Measurements from ENCODE around the gene KCNK15. TPM values are rescaled to one million over a fixed set of nuclear protein-coding genes. Genes with fewer than 3 reads are reported as not detected.

The KCNK15 gene
- total RNA-seq, 1 donor from 2014 or later: 0.09 TPM

- ChIA-PET CTCF (no interaction called here), POLR2A (interaction anchor here (0.5 kb wide), 1 partner anchor 93 kb away, joined by 13 read pairs; no protein-coding TSS in a partner anchor)
- no peak overlapping the region for H3K4me3 Mint-ChIP-seq
- ATAC-seq (ENCODE audit: low read depth) (no peak), DNase-seq (no peak)
- TF ChIP-seq, protein P1, sequence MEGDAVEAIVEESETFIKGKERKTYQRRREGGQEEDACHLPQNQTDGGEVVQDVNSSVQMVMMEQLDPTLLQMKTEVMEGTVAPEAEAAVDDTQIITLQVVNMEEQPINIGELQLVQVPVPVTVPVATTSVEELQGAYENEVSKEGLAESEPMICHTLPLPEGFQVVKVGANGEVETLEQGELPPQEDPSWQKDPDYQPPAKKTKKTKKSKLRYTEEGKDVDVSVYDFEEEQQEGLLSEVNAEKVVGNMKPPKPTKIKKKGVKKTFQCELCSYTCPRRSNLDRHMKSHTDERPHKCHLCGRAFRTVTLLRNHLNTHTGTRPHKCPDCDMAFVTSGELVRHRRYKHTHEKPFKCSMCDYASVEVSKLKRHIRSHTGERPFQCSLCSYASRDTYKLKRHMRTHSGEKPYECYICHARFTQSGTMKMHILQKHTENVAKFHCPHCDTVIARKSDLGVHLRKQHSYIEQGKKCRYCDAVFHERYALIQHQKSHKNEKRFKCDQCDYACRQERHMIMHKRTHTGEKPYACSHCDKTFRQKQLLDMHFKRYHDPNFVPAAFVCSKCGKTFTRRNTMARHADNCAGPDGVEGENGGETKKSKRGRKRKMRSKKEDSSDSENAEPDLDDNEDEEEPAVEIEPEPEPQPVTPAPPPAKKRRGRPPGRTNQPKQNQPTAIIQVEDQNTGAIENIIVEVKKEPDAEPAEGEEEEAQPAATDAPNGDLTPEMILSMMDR (IDR thresholded peaks at IDR 0.05): no peak
- H3K36me3 Mint-ChIP-seq (ENCODE audit: low read depth): no peaks in the 10 kb centered on the region
- no peak overlapping the region for H3K27ac Mint-ChIP-seq
- H3K9me3 Mint-ChIP-seq: peaks cover 5% of the 10 kb centered on the region
- intact Hi-C loops (cut with micrococcal nuclease): no loop called here
- H3K27me3 Mint-ChIP-seq: peaks cover 6% of the 10 kb centered on the region
- peaks cover 21% of the 10 kb centered on the region for H3K4me1 Mint-ChIP-seq
These were observed 5.7 kb upstream of the KCNK15 start for GRCh38 chr20:44739942-44740341.

DNA sequence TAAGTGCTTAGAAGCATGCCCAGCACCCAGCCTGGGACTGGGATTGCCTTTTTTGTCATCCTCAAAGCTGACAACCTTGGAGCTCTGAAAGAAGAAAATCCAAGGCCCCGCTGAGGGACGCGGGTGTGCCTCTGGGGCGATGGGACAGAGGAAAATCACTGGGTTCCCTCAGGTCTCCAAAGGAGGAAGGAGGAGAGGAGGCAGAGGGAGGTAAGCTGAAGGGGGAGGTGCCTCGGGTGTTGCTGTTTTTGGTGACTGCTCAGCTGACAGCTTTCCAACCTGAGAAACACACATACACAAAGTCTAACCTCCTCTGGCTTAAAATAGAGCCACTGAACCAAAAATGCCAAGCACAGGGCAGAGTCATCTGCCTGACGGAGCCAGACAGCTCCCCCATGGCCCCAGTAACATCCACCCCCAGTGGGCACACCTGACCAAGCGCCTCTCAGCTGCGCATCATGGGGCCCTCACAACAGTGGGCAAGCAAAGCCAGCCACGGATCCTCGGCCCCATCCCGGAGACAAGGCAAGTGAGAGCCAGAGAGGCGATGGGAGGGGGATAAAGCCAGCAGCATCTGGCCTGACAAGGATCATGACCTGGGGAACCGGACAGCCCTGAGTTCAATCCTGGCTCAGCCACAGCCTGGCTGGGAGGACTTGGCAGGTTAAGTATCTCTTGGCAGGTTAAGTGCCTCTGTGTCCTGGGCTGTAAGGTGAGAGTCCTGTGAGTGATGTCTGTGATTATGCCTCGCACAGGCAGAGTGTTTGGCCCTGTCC lies 3.2 kb upstream of the KCNK15 start:
- peaks cover 21% of the 10 kb centered on the region for H3K27me3 Mint-ChIP-seq
- H3K4me3 Mint-ChIP-seq: no peak overlapping the region
- DNase-seq (no peak), ATAC-seq (ENCODE audit: low read depth) (no peak)
- TF ChIP-seq, protein P1 (IDR thresholded peaks at IDR 0.05): no peak
- H3K9me3 Mint-ChIP-seq: peaks cover 3% of the 10 kb centered on the region
- POLR2A ChIA-PET: no interaction called here
- no peaks in the 10 kb centered on the region for H3K36me3 Mint-ChIP-seq (ENCODE audit: low read depth)
- CTCF ChIA-PET: no interaction called here
- no peak overlapping the region for H3K27ac Mint-ChIP-seq
- peaks cover 21% of the 10 kb centered on the region for H3K4me1 Mint-ChIP-seq
- intact Hi-C loops (cut with micrococcal nuclease): no loop called here

DNA sequence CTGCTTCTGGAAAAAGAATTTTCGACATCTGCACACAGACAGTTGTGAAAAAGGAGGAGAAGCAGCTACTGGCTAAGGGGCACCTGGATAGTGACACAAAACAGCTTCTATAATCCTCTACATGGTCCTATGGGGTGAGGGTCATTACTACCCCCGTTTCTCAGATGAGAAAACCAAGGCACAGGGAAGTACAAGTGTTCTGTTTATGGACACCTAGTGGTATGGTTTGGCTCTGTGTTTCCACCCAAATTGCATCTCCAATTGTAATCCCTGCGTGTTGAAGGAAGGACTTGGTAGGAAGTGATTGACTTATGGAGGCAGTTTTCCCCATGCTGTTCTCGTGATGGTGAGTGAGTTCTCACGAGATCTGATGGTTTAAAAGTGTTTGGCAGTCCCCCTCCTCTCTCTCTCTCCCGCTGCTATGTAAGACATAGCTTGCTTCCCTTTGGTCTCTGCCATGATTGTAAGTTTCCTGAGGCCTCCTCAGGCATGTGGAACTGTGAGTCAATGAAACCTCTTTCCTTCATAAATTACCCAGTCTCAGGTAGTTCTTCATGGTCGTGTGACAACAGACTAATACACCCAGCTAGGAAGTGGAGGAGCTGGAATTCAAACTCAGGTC lies 2.5 kb upstream of the KCNK15 start:
- CTCF ChIA-PET: no interaction called here

GRCh38 chr20:44743916-44744655 lies 1.6 kb upstream of the KCNK15 start:
- TF ChIP-seq, protein P1 (IDR thresholded peaks at IDR 0.05): no peak
- peaks cover 22% of the 10 kb centered on the region for H3K4me1 Mint-ChIP-seq
- no peaks in the 10 kb centered on the region for H3K36me3 Mint-ChIP-seq (ENCODE audit: low read depth)
- DNase-seq: no peak
- POLR2A ChIA-PET: no interaction called here
- intact Hi-C loops (cut with micrococcal nuclease): no loop called here
- H3K4me3 Mint-ChIP-seq: no peak overlapping the region
- H3K27me3 Mint-ChIP-seq: peaks cover 23% of the 10 kb centered on the region
- no peaks in the 10 kb centered on the region for H3K9me3 Mint-ChIP-seq
- ATAC-seq (ENCODE audit: low read depth): no peak
- CTCF ChIA-PET: no interaction called here
- no peak overlapping the region for H3K27ac Mint-ChIP-seq

More for the DNA sequence above, 2.5 kb upstream of the KCNK15 start:
- POLR2A ChIA-PET: no interaction called here
- peaks cover 3% of the 10 kb centered on the region for H3K9me3 Mint-ChIP-seq
- intact Hi-C loops (cut with micrococcal nuclease): no loop called here
- ATAC-seq (ENCODE audit: low read depth) (no peak), DNase-seq (no peak)
- TF ChIP-seq, protein P1 (IDR thresholded peaks at IDR 0.05): no peak
- no peaks in the 10 kb centered on the region for H3K36me3 Mint-ChIP-seq (ENCODE audit: low read depth)
- no peak overlapping the region for H3K4me3 Mint-ChIP-seq
- H3K27me3 Mint-ChIP-seq: peaks cover 22% of the 10 kb centered on the region
- H3K27ac Mint-ChIP-seq: no peak overlapping the region
- H3K4me1 Mint-ChIP-seq: peaks cover 22% of the 10 kb centered on the region

DNA sequence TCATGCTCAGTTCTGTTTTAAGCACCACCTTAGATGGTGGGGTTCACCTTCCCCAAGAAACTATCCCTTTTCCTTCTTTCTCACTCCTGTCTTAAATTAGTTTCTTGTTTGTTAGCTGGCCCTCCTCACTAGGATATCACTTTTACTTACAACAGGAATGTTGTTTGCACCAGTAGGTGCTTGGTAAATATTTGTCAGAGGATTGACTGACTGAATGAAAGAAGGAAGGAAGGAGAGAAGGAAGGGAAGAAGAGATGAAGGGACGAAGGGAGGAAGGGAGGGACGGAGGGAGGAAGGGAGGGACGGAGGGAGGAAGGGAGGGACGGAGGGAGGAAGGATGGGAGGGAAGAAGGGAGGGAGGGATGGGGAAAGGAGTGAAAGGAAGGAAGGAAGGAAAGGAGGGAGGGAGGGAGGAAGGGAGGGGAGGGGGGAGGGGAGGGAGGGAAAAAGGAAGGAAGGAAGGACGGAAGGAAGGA lies 505 bp upstream of the KCNK15 start:
- Mint-ChIP-seq H3K36me3 (ENCODE audit: low read depth) (no peaks in the 10 kb centered on the region), H3K9me3 (no peaks in the 10 kb centered on the region), H3K27me3 (peaks cover 31% of the 10 kb centered on the region), H3K27ac (no peak overlapping the region), H3K4me1 (peaks cover 22% of the 10 kb centered on the region), H3K4me3 (peak overlapping the region; percentile 70)
- no peak for ATAC-seq (ENCODE audit: low read depth)
- ChIA-PET CTCF (interaction anchor here (0.6 kb wide), 1 partner anchor 274 kb away, joined by 3 read pairs; no protein-coding TSS in a partner anchor), POLR2A (no interaction called here)
- intact Hi-C loops (cut with micrococcal nuclease): loop anchor here (5.0 kb wide), 2 partner anchors 352 to 358 kb away; no protein-coding TSS in a partner anchor
- no peak for DNase-seq
- TF ChIP-seq, protein P1 (IDR thresholded peaks at IDR 0.05): no peak
